Measurements from ENCODE around the gene DENND2D. TPM values are rescaled to one million over a fixed set of nuclear protein-coding genes. Genes with fewer than 3 reads are reported as not detected.
A peak's percentile ranks its signal among the peaks of the same experiment; 100 is the strongest.

DENND2D gene
- total and polyA plus RNA-seq, 5 experiments from 2014 or later = 161 to 395 (median 274) TPM

DNA sequence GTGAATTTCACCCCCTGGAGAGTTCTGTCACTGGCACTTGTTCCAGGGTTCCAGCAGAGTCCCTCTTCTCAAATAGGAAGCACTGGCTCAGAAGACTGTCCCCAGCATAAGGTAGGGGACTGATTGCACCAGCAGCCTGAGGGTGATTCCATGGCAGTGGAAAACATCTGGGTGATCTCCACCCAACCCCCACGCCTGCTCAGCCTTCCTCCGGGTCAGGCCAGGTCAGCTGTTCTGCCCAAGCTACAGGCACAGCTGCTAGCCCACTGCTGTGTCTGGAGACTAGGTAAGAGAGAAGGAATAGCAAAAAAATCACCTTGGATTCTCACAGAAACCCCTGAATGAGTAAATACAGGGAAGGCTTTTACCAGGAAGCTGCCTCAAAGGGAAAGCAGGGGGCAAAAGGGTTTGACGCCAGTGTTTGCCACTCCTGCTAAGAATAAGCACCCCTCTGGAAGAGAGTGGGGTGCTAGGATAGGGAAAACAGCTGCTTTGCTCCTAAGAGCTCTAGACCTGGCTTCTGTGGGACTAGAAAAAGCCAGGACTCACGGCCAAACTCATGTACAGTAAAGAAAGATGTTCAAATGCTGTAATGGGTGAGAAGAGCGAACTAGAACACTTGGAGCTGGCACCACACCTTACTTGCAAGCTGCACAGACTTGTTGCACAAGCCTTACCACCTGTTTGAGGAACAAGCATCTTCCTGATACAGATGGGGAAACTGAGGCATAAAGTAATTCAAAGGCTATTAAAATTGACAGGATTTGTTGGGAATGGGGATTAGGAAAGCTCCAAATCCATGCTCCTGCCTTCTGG, 1.0 kb upstream of the DENND2D start:
- Mint-ChIP-seq H3K4me3 (peak overlapping the region; percentile 96 to 100 (median 99)), H3K9me3 (no peaks in the 10 kb centered on the region), H3K27me3 (no peaks in the 10 kb centered on the region), H3K36me3 (peaks cover 34 to 40% (median 34%) of the 10 kb centered on the region in 3 donors), H3K27ac (peak overlapping the region; percentile 89 to 99 (median 96)), H3K4me1 (peaks cover 38 to 87% (median 61%) of the 10 kb centered on the region in 4 donors)
- POLR2A ChIA-PET = interaction anchor here (0.5 to 20.0 kb wide), 6 partner anchors 15 to 133 kb away, joined by 3 to 1200 read pairs (median 15); partner anchors contain the start of genes CEPT1, CHI3L2 and DRAM2
- DNase-seq = no peak
- no peak for ATAC-seq

DNA sequence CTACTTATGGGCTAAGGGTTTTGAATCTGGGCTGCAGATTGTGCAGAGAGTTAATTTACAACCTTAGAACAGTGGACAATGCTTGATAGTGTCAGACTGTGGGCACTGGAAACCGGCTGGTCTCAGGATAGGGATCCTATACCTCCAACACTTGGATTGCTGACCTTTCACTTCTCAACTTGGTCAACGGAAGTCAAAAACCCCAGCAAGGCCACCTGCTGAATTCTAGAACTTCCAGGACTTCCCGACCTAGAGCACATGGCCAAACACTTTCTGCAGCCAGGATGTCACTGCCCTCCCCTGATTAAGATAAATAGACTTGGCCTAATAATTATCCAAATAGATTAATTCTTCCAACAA, 336 bp upstream of the DENND2D start:
- Mint-ChIP-seq H3K27me3 (no peaks in the 10 kb centered on the region), H3K27ac (peak overlapping the region; percentile 89 to 99 (median 96)), H3K9me3 (no peaks in the 10 kb centered on the region), H3K4me3 (peak overlapping the region; percentile 96 to 100 (median 99)), H3K36me3 (peaks cover 41 to 47% (median 41%) of the 10 kb centered on the region in 3 donors), H3K4me1 (peaks cover 40 to 88% (median 61%) of the 10 kb centered on the region in 4 donors)
- DNase-seq (no peak), ATAC-seq (no peak)
- POLR2A ChIA-PET = interaction anchor here (1.5 to 20.0 kb wide), 5 partner anchors 14 to 134 kb away, joined by 4 to 1200 read pairs (median 22); partner anchors contain the start of genes CEPT1, CHI3L2 and DRAM2

DNA sequence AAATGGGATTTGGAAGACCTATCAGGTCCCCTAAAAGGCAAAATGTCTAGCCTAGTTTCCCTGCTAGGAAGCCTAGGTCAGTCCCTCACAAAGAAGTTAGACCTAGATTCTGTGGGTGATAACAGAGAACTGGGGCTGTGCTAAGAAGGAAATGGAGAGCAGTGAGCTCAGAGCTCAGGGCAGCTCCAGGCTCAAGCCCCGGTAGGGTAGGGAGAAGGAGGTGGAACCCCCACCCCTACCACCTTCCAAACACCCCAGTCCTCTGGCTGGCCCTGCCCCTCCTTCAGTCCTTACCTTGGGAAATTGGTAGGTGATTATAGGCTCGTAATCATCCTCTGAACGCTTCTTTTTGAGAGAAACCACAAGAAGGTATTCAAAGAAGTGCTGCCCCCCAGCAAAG, 1.1 kb downstream of the DENND2D start:
- peaks cover 41 to 89% (median 63%) of the 10 kb centered on the region in 4 donors for H3K4me1 Mint-ChIP-seq
- peak overlapping the region; percentile 89 to 99 (median 96) for H3K27ac Mint-ChIP-seq
- peaks cover 51 to 59% (median 56%) of the 10 kb centered on the region in 3 donors for H3K36me3 Mint-ChIP-seq
- H3K27me3 Mint-ChIP-seq = no peaks in the 10 kb centered on the region
- no peaks in the 10 kb centered on the region for H3K9me3 Mint-ChIP-seq
- POLR2A ChIA-PET = interaction anchor here (0.6 to 20.0 kb wide), 9 partner anchors 8 to 250 kb away, joined by 3 to 1200 read pairs (median 6); partner anchors contain the start of genes ATP5PB, CEPT1, CHI3L2 and DRAM2
- peak overlapping the region; percentile 96 to 100 (median 99) for H3K4me3 Mint-ChIP-seq
- peak in 1 of 10 donors; percentile 37 for DNase-seq
- peak in 1 of 2 donors; percentile 10 for ATAC-seq

DNA sequence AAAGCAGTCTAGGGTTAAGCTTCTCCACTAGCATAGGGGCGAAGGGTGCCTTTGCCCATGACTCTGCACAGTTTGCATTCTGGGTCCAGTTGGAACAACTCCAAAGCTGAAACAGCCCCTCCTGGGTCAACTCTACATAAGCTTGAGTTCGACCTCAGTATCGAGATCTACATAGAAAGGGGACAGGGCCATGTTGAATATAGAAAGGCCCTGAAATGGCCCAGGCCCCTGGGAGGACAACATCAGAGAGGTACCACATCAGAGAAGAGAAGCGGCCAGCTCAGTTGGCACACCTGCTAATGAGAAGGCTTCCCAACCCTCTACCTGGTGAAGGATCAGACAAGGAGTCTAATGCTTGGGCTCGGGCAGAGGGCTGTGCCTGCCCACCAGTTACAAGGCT, 1.6 kb downstream of the DENND2D start:
- peak overlapping the region; percentile 89 to 99 (median 96) for H3K27ac Mint-ChIP-seq
- H3K4me1 Mint-ChIP-seq = peaks cover 45 to 94% (median 67%) of the 10 kb centered on the region in 4 donors
- H3K9me3 Mint-ChIP-seq = no peaks in the 10 kb centered on the region
- DNase-seq (no peak), ATAC-seq (no peak)
- H3K36me3 Mint-ChIP-seq = peaks cover 51 to 63% (median 61%) of the 10 kb centered on the region in 3 donors
- peak overlapping the region; percentile 96 to 100 (median 99) for H3K4me3 Mint-ChIP-seq
- no peaks in the 10 kb centered on the region for H3K27me3 Mint-ChIP-seq
- POLR2A ChIA-PET = interaction anchor here (0.6 to 20.0 kb wide), 9 partner anchors 9 to 250 kb away, joined by 3 to 1200 read pairs (median 6); partner anchors contain the start of genes ATP5PB, CEPT1, CHI3L2 and DRAM2

DNA sequence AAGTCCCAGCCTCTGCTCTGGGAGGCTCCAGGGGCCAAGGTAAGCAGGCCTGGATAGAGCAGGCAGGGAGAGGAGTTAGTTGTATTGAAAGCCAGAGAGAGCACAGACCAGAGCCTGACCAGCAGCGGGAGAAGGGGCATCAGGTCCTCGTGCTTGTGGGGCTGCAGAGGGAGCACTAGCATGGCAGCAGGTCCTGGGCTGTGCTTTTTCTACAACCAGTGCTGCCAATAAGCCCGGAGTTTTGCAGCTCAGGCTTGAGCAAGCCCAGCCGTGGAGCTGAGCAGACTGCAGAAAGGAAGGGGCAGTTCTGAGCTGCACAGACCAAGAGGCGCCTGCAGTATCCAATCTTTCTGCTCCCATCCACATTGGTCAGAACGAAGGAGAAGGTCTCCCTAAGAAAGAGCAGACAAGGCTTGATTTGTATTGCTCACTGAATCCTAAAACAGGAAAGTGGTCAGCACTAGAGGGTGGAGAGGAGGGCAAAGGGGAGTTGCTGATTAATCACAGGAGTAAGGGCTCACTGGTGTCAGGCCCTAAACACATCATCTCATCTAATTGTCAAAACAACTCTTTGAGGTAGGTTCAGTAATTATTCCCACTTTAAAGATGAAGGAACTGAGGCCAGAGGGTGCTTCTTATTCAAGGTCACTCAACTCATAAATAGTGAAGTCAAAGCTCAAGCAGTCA, 2.7 kb downstream of the DENND2D start:
- Mint-ChIP-seq H3K36me3 (peaks cover 55 to 73% (median 72%) of the 10 kb centered on the region in 3 donors), H3K27ac (peak overlapping the region; percentile 78 to 99 (median 96)), H3K9me3 (no peaks in the 10 kb centered on the region), H3K4me1 (peaks cover 50 to 95% (median 73%) of the 10 kb centered on the region in 4 donors), H3K27me3 (no peaks in the 10 kb centered on the region), H3K4me3 (peak overlapping the region; percentile 96 to 100 (median 99))
- POLR2A ChIA-PET = interaction anchor here (0.5 to 20.0 kb wide), 9 partner anchors 10 to 251 kb away, joined by 3 to 1200 read pairs (median 9); partner anchors contain the start of genes ATP5PB, CEPT1, CHI3L2 and DRAM2
- ATAC-seq = peak; percentile 43 to 77
- DNase-seq = peak; percentile 37 to 83 (median 74)

DNA sequence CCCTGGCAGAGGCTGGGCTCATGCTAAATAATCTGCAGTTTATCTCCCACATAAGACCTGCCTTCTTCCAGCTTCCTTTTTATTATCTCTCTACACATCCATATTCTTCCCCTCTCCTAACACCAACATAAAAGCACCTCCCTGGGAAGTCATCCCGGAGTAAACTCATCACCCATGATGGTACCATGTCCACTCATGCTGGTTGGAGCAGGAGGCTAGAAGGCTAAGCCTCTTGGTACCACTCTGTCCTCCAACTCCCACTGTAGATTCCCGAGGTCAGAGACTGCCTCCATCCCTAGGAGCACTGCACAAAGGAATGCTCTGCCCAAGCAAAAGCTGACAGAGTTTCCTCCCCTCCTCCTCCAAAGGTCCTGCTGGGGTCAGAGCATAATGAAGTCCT, 4.2 kb downstream of the DENND2D start:
- H3K27me3 Mint-ChIP-seq = no peaks in the 10 kb centered on the region
- H3K4me1 Mint-ChIP-seq = peaks cover 58 to 95% (median 74%) of the 10 kb centered on the region in 4 donors
- ATAC-seq (no peak), DNase-seq (no peak)
- H3K9me3 Mint-ChIP-seq = no peaks in the 10 kb centered on the region
- POLR2A ChIA-PET = interaction anchor here (0.5 to 20.0 kb wide), 10 partner anchors 8 to 307 kb away, joined by 3 to 1200 read pairs (median 4); partner anchors contain the start of genes ADORA3, CEPT1, CHI3L2 and DRAM2
- H3K4me3 Mint-ChIP-seq = peak overlapping the region; percentile 96 to 100 (median 99)
- peaks cover 56 to 87% (median 82%) of the 10 kb centered on the region in 3 donors for H3K36me3 Mint-ChIP-seq
- H3K27ac Mint-ChIP-seq = peak overlapping the region; percentile 78 to 99 (median 96)

DNA sequence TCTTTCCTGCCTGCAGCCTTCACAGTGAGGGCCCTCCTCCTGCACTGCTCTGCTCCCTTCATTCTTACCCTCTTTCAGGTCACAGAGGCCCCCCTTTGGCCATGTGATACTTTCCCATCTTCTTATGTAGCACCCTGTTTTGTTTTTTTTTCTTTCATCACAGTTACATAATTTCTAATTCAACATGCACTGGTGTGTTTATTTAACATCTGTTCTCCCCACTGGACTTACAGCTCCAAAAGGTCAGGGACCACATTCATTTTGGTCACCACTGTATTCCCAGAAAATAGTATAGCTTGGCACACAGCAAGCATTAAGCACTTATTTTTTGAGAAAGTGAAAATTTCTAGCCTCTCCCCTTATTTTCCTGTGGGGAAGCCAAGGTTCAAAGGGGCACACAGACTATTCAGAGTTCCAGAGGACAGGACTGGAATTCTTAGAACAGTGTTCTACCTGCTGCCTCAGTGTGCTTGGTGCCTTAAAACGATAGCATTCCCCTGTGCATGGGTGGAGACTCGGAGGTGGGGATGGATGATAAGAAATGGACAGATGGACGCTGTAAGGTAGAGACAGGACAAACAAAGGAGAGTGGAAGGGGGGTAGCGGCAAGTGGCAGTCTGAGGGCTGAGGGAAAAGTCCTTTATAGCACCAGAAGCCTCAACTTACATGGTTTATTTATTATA, 5.3 kb downstream of the DENND2D start:
- H3K27me3 Mint-ChIP-seq = no peaks in the 10 kb centered on the region
- H3K4me3 Mint-ChIP-seq = peak overlapping the region; percentile 72 to 100 (median 99)
- ATAC-seq (no peak), DNase-seq (no peak)
- no peaks in the 10 kb centered on the region for H3K9me3 Mint-ChIP-seq
- POLR2A ChIA-PET = interaction anchor here (1.1 to 20.0 kb wide), 5 partner anchors 8 to 254 kb away, joined by 3 to 1200 read pairs (median 10); partner anchors contain the start of genes CEPT1, CHI3L2, DRAM2 and WDR77
- peak overlapping the region; percentile 78 to 99 (median 96) for H3K27ac Mint-ChIP-seq
- peaks cover 62 to 95% (median 78%) of the 10 kb centered on the region in 4 donors for H3K4me1 Mint-ChIP-seq
- H3K36me3 Mint-ChIP-seq = peaks cover 63 to 98% (median 87%) of the 10 kb centered on the region in 3 donors

DNA sequence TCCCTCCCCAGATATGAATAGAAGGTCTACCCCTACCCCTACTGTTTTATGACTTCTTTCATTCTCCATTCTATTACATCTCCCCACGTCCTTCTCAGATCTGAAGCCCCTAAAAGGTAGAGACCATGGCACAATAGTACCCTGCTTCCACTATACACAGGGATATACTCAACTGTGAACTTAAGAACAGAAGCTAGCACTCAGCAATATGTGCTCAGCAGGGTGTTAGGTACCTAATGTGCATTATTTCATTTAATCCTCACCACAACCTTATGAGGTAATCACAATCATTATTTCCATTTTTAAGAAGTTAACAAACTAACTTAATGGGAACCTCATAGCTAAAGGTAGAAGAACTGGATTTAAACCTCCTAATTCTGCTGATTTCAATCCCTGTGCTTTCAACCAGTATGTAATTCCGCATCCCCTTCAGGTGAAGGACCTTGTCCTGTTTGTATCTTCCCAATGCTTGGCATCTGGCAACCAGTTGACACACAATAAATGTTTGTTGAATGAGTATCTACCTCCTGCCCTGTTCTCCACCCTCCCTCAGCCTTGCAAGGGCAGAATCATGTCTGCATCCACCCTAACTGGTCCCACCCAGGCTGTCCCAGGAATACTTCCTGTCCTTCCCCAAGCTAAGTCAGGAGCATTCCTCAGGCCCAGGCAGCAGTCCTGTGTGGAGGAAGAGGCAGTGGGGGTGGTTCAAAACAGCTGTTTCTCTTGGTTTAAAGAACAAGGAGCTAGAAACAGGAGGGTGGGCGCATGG, 6.5 kb downstream of the DENND2D start:
- Mint-ChIP-seq H3K27ac (peak overlapping the region; percentile 78 to 99 (median 96)), H3K36me3 (peaks cover 56 to 100% (median 88%) of the 10 kb centered on the region in 3 donors), H3K27me3 (no peaks in the 10 kb centered on the region), H3K9me3 (no peaks in the 10 kb centered on the region), H3K4me3 (peak overlapping the region; percentile 72 to 100 (median 99)), H3K4me1 (peaks cover 68 to 100% (median 88%) of the 10 kb centered on the region in 4 donors)
- POLR2A ChIA-PET = interaction anchor here (1.1 to 20.0 kb wide), 5 partner anchors 4 to 141 kb away, joined by 4 to 1200 read pairs (median 221); partner anchors contain the start of genes CEPT1, CHI3L2, DENND2D and DRAM2
- ATAC-seq = no peak
- no peak for DNase-seq

DNA sequence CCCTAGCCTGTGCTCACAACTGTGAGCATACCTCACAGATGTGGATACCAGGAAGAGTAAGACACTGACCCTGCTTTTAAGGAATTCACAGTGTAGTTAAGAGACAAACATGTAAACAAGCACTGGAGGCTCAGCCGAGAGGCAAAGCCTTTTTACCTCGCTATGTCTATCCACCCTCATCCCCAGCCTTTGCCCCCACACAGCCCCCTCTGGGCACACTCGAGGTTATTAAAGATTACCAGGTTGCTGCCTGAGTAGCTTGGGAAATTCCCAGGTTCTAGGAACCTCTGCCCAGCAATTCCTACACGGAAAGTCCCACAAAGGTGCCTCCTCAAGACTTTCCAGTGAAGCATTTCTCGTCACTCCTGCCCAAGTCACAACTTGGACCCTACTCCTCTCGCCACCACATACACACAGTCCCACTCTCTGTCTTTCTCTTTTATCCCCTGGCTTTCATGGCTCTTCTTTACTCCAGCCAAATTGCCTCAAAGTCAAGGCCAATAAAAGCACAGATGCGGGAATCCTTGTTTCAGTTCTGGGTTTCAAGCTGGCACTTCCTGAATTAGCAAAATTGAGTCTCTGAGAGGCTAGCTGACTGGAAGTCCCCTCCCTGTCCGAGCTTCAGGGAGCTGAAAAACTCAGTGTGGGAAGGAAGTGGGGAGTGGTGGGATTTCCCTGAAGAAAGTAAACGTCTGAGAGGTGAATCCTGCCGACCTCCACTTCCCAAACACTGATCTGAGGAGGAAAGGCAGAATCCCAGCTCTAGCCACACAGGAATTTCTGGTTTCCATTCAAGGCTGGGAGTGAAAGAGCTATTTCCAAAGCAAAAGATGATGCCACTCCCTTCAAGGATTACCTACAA, 7.6 kb downstream of the DENND2D start:
- no peaks in the 10 kb centered on the region for H3K9me3 Mint-ChIP-seq
- ATAC-seq (peak in 1 of 2 donors; percentile 39), DNase-seq (no peak)
- peak overlapping the region; percentile 78 to 99 (median 96) for H3K27ac Mint-ChIP-seq
- POLR2A ChIA-PET = interaction anchor here (1.8 to 20.0 kb wide), 6 partner anchors 5 to 58 kb away, joined by 5 to 1200 read pairs (median 121); partner anchors contain the start of genes CEPT1, CHI3L2, DENND2D and DRAM2
- H3K36me3 Mint-ChIP-seq = peaks cover 46 to 100% (median 88%) of the 10 kb centered on the region in 3 donors
- H3K27me3 Mint-ChIP-seq = no peaks in the 10 kb centered on the region
- H3K4me1 Mint-ChIP-seq = peaks cover 76 to 100% (median 98%) of the 10 kb centered on the region in 4 donors
- peak overlapping the region; percentile 56 to 100 (median 98) for H3K4me3 Mint-ChIP-seq

DNA sequence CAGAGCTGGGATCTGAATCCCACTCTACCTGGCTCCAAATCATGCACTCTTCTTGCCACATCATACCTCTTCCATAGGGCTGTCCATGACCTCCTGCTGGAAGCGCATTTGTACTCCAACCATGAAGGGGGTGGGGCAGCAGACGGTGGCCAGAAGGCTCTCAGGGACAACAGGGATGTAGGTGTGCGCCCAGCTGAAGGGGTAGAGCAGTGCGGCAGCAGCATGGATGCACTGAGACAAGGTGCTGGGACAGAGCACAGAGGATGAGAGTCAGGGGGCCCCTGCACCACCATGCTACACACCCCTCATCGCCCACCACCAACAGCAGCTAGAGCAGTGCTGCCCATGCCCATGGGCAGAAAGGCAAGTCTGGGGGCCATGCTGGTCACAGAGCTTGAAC, 8.4 kb downstream of the DENND2D start:
- H3K4me3 Mint-ChIP-seq = peak overlapping the region; percentile 7 to 100 (median 98)

More for the DNA sequence above, 8.4 kb downstream of the DENND2D start:
- Mint-ChIP-seq H3K27me3 (no peaks in the 10 kb centered on the region), H3K9me3 (no peaks in the 10 kb centered on the region), H3K36me3 (peaks cover 38 to 100% (median 82%) of the 10 kb centered on the region in 3 donors), H3K27ac (peak overlapping the region; percentile 78 to 99 (median 96)), H3K4me1 (peaks cover 73 to 100% (median 99%) of the 10 kb centered on the region in 4 donors)
- POLR2A ChIA-PET = interaction anchor here (0.8 to 20.0 kb wide), 8 partner anchors 5 to 257 kb away, joined by 3 to 1200 read pairs (median 14); partner anchors contain the start of genes CEPT1, CHI3L2, DENND2D and DRAM2
- ATAC-seq (no peak), DNase-seq (no peak)

All from naive thymus-derived CD8-positive, alpha-beta T cell (primary cell).